GM19193 (cell line): ENCODE results near the gene SNRNP40.

Source experiments
- POLR2A ChIP-seq: IDR thresholded peaks from 4 replicates; pipeline ENCODE4 v1.6.1; 2011; ENCODE audit not compliant: insufficient read depth, insufficient read length; ENCODE audit errors: extremely low read depth

SNRNP40 gene

GRCh38 chr1:31214316-31215064, 82.1 kb downstream of the SNRNP40 start:
- no peak for TF ChIP-seq POLR2A
